B cell (primary cell): ENCODE results near the gene ACAP3. TPM values are rescaled to one million over a fixed set of nuclear protein-coding genes. Genes with fewer than 3 reads are reported as not detected.

ENCODE experiments used
- ATAC-seq: fragments of 200-7000 bp; cut with Tn5 transposase; one replicate; pipeline ENCODE4 v1.10.0; 2021; ENCODE audit warnings: low read depth, mild to moderate bottlenecking, moderate number of reproducible peaks, moderate library complexity
- CTCF ChIA-PET: fragments of 350-600 bp; sonication (Branson Sonifier 250); formaldehyde crosslinking; loops from one replicate; lab custom pipeline; 2021; ENCODE audit warnings: antibody characterized with exemption, inconsistent platforms; lab: Charles Lee
- POLR2A ChIA-PET: fragments of 350-600 bp; sonication (Branson Sonifier 250); formaldehyde crosslinking; loops from one replicate; lab custom pipeline; 2021; ENCODE audit warnings: antibody characterized with exemption; lab: Charles Lee
- DNase-seq: peaks from one replicate; pipeline ENCODE4 v3.0.0; 2013
- H2AFZ ChIP-seq: 2 replicates; pipeline ENCODE4 v1.6.1; 2012; ENCODE audit warnings: mild to moderate bottlenecking, low read depth, low read length; ENCODE audit not compliant: insufficient read depth, poor library complexity, severe bottlenecking
- H3K27ac ChIP-seq, 2 donors: 1 replicate in 1 of 2; 2 replicates in 1 of 2; pipeline ENCODE4 v1.5.1; 2012 to 2013; ENCODE audit warnings: low read length in 2 of 2, mild to moderate bottlenecking in 2 of 2, moderate library complexity in 1 of 2
- H3K27me3 ChIP-seq, 4 experiments: fragments of 200-600 bp in 1 of 4; sonication (generic) in 1 of 4; replicated peaks in 1 of 4; 1 replicate in 2 of 4; 2 replicates in 2 of 4; pipeline versions ENCODE4 v1.6.1 to v1.7.0; 2013 to 2016; ENCODE audit warnings: low read length in 3 of 4, mild to moderate bottlenecking in 2 of 4, mixed read lengths in 1 of 4, moderate library complexity in 1 of 4; ENCODE audit not compliant: insufficient read depth in 4 of 4, control insufficient read depth in 3 of 4; ENCODE audit errors: control extremely low read depth in 1 of 4
- H3K36me3 ChIP-seq, 2 experiments: replicated peaks in 1 of 2; 1 replicate in 1 of 2; 2 replicates in 1 of 2; pipeline versions ENCODE4 v1.6.1 to v1.7.1; 2013; ENCODE audit warnings: low read length in 1 of 2; ENCODE audit not compliant: insufficient read depth in 2 of 2, control insufficient read depth in 1 of 2; ENCODE audit errors: control extremely low read depth in 1 of 2, extremely low read depth in 1 of 2
- H3K4me1 ChIP-seq, 2 donors: fragments of 200-600 bp in 1 of 2; sonication (generic) in 1 of 2; 1 replicate in 1 of 2; 2 replicates in 1 of 2; pipeline versions ENCODE4 v1.5.1 to v1.6.1; 2013 to 2017; ENCODE audit warnings: low read length in 2 of 2; ENCODE audit not compliant: control insufficient read depth in 2 of 2, insufficient read depth in 2 of 2
- H3K4me2 ChIP-seq: replicated peaks from 2 replicates; pipeline ENCODE3; 2012; ENCODE audit warnings: mild to moderate bottlenecking, low read depth, low read length; ENCODE audit not compliant: poor library complexity, severe bottlenecking
- H3K4me3 ChIP-seq, 5 experiments: fragments of 200-600 bp in 1 of 5; sonication (generic) in 1 of 5; 1 replicate in 3 of 5; 2 replicates in 2 of 5; pipeline versions ENCODE4 v1.5.1 to v1.7.0; 2011 to 2016; ENCODE audit warnings: low read length in 4 of 5, mild to moderate bottlenecking in 4 of 5, low read depth in 2 of 5, control low read depth in 1 of 5, moderate library complexity in 1 of 5; ENCODE audit not compliant: insufficient read depth in 1 of 5; ENCODE audit errors: control extremely low read depth in 1 of 5, extremely low read depth in 1 of 5
- H3K79me2 ChIP-seq: fragments of 200-600 bp; sonication (generic); one replicate; pipeline ENCODE4 v1.6.0; 2016; ENCODE audit warnings: low read length; ENCODE audit not compliant: control insufficient read depth, insufficient read depth
- H3K9ac ChIP-seq: fragments of 200-600 bp; sonication (generic); 2 replicates; pipeline ENCODE4 v1.6.1; 2017; ENCODE audit warnings: mild to moderate bottlenecking, low read length, moderate library complexity
- H3K9me3 ChIP-seq, 3 donors: one replicate each; pipeline versions ENCODE4 v1.6.1 to v1.7.1; 2013; ENCODE audit warnings: low read length in 2 of 3; ENCODE audit not compliant: control insufficient read depth in 2 of 3, insufficient read depth in 1 of 3; ENCODE audit errors: control extremely low read depth in 1 of 3
- H4K20me1 ChIP-seq: 2 replicates; pipeline ENCODE4 v1.6.0; 2012; ENCODE audit warnings: mild to moderate bottlenecking, low read length; ENCODE audit not compliant: insufficient read depth, control insufficient read depth, poor library complexity, severe bottlenecking
- H3K27ac Mint-ChIP-seq: one replicate; pipeline ENCODE4 v1.8.0; 2021; ENCODE audit warnings: mixed read lengths
- H3K27me3 Mint-ChIP-seq: one replicate; pipeline ENCODE4 v1.8.0; 2021; ENCODE audit warnings: mixed read lengths
- H3K4me1 Mint-ChIP-seq: one replicate; pipeline ENCODE4 v1.8.0; 2021; ENCODE audit warnings: mixed read lengths
- H3K4me3 Mint-ChIP-seq: one replicate; pipeline ENCODE4 v1.8.0; 2021; ENCODE audit warnings: mixed read lengths
- H3K9me3 Mint-ChIP-seq: one replicate; pipeline ENCODE4 v1.8.0; 2022; ENCODE audit warnings: mixed read lengths; ENCODE audit not compliant: insufficient read depth
- CTCF ChIP-seq: fragments of 200-600 bp; IDR thresholded peaks from one replicate; pipeline ENCODE4 v1.8.0; 2022; ENCODE audit warnings: antibody characterized with exemption, mild to moderate bottlenecking
- EZH2 ChIP-seq: IDR thresholded peaks from 2 replicates; pipeline ENCODE4 v1.6.1; 2012; ENCODE audit warnings: borderline replicate concordance, low read depth, mild to moderate bottlenecking, moderate library complexity, low read length; ENCODE audit not compliant: insufficient read depth, poor library complexity, severe bottlenecking
- WGBS: methylation state at CpG from one replicate; pipeline ENCODE4 v1.1.5; 2013; ENCODE audit warnings: missing lambda C conversion rate; ENCODE audit not compliant: insufficient coverage; 5-methylcytosine and 5-hydroxymethylcytosine counted together
- intact Hi-C: fragments of 100-400 bp; cut with micrococcal nuclease; formaldehyde crosslinking; loops from one replicate; pipeline ENCODE4 v1.10.0; 2022
- polyA plus RNA-seq: library from polyadenylated mRNA; depleted of rRNA; stranded (reverse); fragments of >200 nt; gene quantifications from 2 replicates; pipeline ENCODE4 v1.2.3, GENCODE V29; 2012
- total RNA-seq, 2 donors: library from RNA; stranded (reverse); fragments of 120-200 nt in 1 of 2; gene quantifications; 1 replicate in 1 of 2; 2 replicates in 1 of 2; pipeline versions ENCODE4 v1.2.3 to v1.2.4, GENCODE V29; 2013 to 2022

ACAP3 gene
- total and polyA plus RNA-seq, 2 donors (not counting 1 experiment from before 2014, with no cell fraction given) = 40.7 to 124 TPM

- H3K9me3 ChIP-seq = no peaks in the 10 kb centered on the region
- H3K27me3 ChIP-seq = no peaks in the 10 kb centered on the region
- Mint-ChIP-seq H3K4me3 (no peak overlapping the region), H3K27me3 (no peaks in the 10 kb centered on the region), H3K9me3 (no peaks in the 10 kb centered on the region), H3K27ac (no peak overlapping the region), H3K4me1 (no peaks in the 10 kb centered on the region)
- ChIA-PET CTCF (no interaction called here), POLR2A (no interaction called here)
- H3K36me3 ChIP-seq = no peaks in the 10 kb centered on the region
- H4K20me1 ChIP-seq = peaks cover 16% of the 10 kb centered on the region
- intact Hi-C loops = no loop called here
- no peak overlapping the region for H3K27ac ChIP-seq
- H3K9ac ChIP-seq = no peak overlapping the region
- no peak overlapping the region for H3K4me2 ChIP-seq
- H3K79me2 ChIP-seq = no peaks in the 10 kb centered on the region
- no peak for DNase-seq
- H3K4me3 ChIP-seq = no peak overlapping the region
- no peak overlapping the region for H2AFZ ChIP-seq
- 95% methylated on average over 29 of the region's 31 CpGs for WGBS
- H3K4me1 ChIP-seq = no peaks in the 10 kb centered on the region
- ATAC-seq = no peak
- TF ChIP-seq CTCF (no peak), EZH2 (no peak)
These were observed 9.8 kb downstream of the ACAP3 start for GRCh38 chr1:1297802-1298424.

DNA sequence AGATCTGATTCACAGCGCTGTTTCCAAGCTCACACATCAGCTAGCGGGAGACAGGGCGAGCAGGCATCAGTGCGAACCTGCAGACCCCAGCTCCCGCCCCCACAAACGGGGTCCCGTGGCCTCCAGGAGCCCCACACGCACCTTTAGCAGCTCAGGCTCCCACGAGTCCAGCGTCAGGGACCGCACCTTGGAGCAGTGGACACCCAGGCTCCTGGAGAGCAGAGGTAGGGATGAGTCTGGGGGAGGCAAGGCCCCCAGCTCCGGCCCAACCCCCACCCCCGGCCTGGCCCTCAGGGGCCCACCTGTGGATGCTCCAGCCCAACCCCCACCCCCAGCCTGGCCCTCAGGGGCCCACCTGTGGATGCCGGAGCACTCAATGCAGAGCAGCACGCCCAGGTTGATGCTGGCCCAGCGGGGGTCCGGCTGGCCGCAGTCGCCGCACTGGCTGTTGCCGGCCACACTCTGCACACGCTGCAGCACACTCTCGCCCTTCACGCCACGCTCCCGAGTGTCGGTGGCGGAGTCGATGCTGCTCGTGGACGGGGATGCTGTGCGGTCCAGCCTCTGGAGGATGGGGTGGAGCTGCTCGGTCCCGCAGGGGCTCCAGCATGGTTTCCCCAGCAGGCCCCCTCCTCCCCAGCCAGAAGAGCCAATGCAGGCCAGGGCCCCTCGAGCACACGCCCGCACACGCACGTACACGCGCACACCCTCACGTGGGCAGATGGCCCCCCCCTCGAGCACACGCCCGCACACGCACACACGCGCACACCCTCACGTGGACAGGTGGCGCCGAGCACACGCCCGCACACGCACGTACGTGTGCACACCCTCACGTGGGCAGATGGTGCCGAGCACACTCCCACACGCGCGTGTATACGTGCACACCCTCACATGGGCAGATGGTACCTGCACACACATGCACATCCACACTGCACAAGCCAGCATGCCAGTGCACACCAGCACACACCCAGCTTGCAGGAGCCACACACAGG, 11.4 kb downstream of the ACAP3 start:
- ATAC-seq (no peak), DNase-seq (no peak)
- Histone ChIP-seq H3K4me3 (no peak overlapping the region), H3K36me3 (no peaks in the 10 kb centered on the region), H3K79me2 (no peaks in the 10 kb centered on the region), H3K4me2 (no peak overlapping the region), H3K27ac (no peak overlapping the region), H3K9ac (no peak overlapping the region), H4K20me1 (peaks cover 8% of the 10 kb centered on the region), H3K4me1 (peaks cover 0 to 9% of the 10 kb centered on the region in 2 donors), H2AFZ (no peak overlapping the region), H3K9me3 (no peaks in the 10 kb centered on the region), H3K27me3 (no peaks in the 10 kb centered on the region)
- intact Hi-C loops = no loop called here
- Mint-ChIP-seq H3K4me3 (no peak overlapping the region), H3K27me3 (no peaks in the 10 kb centered on the region), H3K27ac (no peak overlapping the region), H3K4me1 (peaks cover 7% of the 10 kb centered on the region), H3K9me3 (no peaks in the 10 kb centered on the region)
- 96% methylated on average over 60 of the region's 62 CpGs for WGBS
- POLR2A ChIA-PET = no interaction called here
- CTCF ChIA-PET = interaction anchor here (1.5 kb wide), 1 partner anchor 9 kb away, joined by 4 read pairs; no protein-coding TSS in a partner anchor
- TF ChIP-seq CTCF = no peak
- no peak for TF ChIP-seq EZH2
